Measurements from ENCODE around the gene CTSC. TPM values are rescaled to one million over a fixed set of nuclear protein-coding genes. Genes with fewer than 3 reads are reported as not detected.

Gene CTSC
- total RNA-seq, 4 donors from 2014 or later: 19.5 to 33.1 (median 28.5) TPM

DNA sequence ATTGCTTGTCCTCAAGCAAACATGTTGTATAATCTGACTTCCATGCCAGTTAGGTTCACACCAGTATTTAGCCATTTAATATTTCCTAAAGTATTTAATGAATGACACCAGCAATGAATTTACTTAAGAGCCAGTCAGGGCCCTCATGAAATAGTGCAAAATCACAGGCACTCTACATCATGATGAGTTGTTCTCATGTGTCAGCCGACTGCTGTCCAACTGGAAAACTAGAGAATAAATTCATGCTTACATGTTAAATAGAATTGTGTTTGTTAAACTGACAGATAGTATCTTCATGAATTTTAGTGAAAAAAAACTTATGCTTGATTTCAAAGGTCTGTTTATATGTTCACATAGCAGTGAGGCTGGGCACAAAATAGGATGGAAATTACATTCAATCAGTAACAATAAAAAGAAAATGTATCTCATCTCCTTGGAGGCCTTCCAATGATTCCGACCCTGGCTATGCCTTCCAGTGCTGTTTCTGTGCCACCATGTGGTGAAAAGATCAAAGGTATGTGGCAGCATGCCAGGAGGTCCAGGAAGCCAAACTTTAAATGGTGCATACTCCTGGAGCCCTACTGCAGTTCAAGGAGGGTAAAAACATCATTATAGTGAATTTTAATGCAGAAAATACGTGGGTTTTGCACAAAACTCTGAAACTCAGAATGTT is 45.2 kb downstream of the CTSC start:
- TF ChIP-seq, protein P1, sequence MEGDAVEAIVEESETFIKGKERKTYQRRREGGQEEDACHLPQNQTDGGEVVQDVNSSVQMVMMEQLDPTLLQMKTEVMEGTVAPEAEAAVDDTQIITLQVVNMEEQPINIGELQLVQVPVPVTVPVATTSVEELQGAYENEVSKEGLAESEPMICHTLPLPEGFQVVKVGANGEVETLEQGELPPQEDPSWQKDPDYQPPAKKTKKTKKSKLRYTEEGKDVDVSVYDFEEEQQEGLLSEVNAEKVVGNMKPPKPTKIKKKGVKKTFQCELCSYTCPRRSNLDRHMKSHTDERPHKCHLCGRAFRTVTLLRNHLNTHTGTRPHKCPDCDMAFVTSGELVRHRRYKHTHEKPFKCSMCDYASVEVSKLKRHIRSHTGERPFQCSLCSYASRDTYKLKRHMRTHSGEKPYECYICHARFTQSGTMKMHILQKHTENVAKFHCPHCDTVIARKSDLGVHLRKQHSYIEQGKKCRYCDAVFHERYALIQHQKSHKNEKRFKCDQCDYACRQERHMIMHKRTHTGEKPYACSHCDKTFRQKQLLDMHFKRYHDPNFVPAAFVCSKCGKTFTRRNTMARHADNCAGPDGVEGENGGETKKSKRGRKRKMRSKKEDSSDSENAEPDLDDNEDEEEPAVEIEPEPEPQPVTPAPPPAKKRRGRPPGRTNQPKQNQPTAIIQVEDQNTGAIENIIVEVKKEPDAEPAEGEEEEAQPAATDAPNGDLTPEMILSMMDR (IDR thresholded peaks at IDR 0.05): no peak
- no peak for TF ChIP-seq POLR2A (IDR thresholded peaks at IDR 0.05)
- DNase-seq (ENCODE audit: low spot score in 2 of 2): no peak
- no peak overlapping the region for H3K4me3 ChIP-seq (ENCODE audit: low read depth, poor library complexity, severe bottlenecking)
- intact Hi-C loops (cut with DNase I; ENCODE audit: low total_unique reads): no loop called here
- WGBS, 2 donors: 35 to 40% methylated on average over 3 of the region's 3 CpGs

DNA sequence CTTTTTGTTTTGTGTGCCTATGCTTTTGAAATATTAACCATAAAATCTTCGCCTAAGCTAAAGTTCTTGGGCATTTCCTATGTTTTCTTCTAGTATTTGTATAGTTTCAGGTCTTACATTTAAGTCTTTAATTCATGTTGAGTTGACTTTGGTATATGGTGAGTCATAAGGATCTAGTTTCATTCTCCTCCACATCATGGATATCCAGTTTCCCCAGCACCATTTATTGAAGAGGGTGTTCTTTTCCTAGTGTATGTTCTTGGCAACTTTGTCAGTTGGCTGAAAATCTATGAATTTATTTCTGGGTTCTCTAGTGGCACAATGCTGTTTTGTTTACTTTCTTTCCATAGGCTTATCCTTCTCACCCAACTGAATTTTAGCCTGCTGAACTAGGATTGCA is 49.0 kb downstream of the CTSC start:
- no peak for TF ChIP-seq POLR2A (IDR thresholded peaks at IDR 0.05)
- TF ChIP-seq, protein P1 (IDR thresholded peaks at IDR 0.05): no peak
- DNase-seq (ENCODE audit: low spot score in 2 of 2): no peak
- no peak overlapping the region for H3K4me3 ChIP-seq (ENCODE audit: low read depth, poor library complexity, severe bottlenecking)
- intact Hi-C loops (cut with DNase I; ENCODE audit: low total_unique reads): no loop called here
- WGBS, 2 donors: 92 to 100% methylated on average over 1 of the region's 1 CpG

- intact Hi-C loops (cut with DNase I; ENCODE audit: low total_unique reads): no loop called here
- H3K4me3 ChIP-seq (ENCODE audit: low read depth, poor library complexity, severe bottlenecking): no peak overlapping the region
- no peak for DNase-seq (ENCODE audit: low spot score in 2 of 2)
- no peak for TF ChIP-seq POLR2A (IDR thresholded peaks at IDR 0.05)
- TF ChIP-seq, protein P1 (IDR thresholded peaks at IDR 0.05): no peak
Measured at GRCh38 chr11:88284336-88285050, 53.0 kb downstream of the CTSC start.

GRCh38 chr11:88282747-88283515 is 54.6 kb downstream of the CTSC start:
- intact Hi-C loops (cut with DNase I; ENCODE audit: low total_unique reads): no loop called here
- WGBS, 2 donors: 46 to 68% methylated on average over 1 of the region's 1 CpG
- DNase-seq (ENCODE audit: low spot score in 2 of 2): no peak
- TF ChIP-seq POLR2A (IDR thresholded peaks at IDR 0.05): no peak
- TF ChIP-seq, protein P1 (IDR thresholded peaks at IDR 0.05): no peak
- H3K4me3 ChIP-seq (ENCODE audit: low read depth, poor library complexity, severe bottlenecking): no peak overlapping the region

GRCh38 chr11:88281317-88281712 is 56.2 kb downstream of the CTSC start:
- TF ChIP-seq, protein P1 (IDR thresholded peaks at IDR 0.05): no peak
- no peak for TF ChIP-seq POLR2A (IDR thresholded peaks at IDR 0.05)
- no peak for DNase-seq (ENCODE audit: low spot score in 2 of 2)
- intact Hi-C loops (cut with DNase I; ENCODE audit: low total_unique reads): no loop called here
- no peak overlapping the region for H3K4me3 ChIP-seq (ENCODE audit: low read depth, poor library complexity, severe bottlenecking)
- WGBS, 2 donors: 68 to 77% methylated on average over 3 of the region's 3 CpGs
